SK-N-SH (cell line): ENCODE results near the gene CTF1. TPM values are rescaled to one million over a fixed set of nuclear protein-coding genes. Genes with fewer than 3 reads are reported as not detected.

Experiments used
- CTCF ChIA-PET: fragments of 300-600, 350-600 bp; formaldehyde crosslinking; extraction: SDS; loops from one replicate; lab custom pipeline; 2021; lab: Yijun Ruan, JAX
- POLR2A ChIA-PET: fragments of 350-600 bp; sonication (Branson Sonifier 250); formaldehyde crosslinking; extraction: SDS; loops from one replicate; lab custom pipeline; 2020; ENCODE audit warnings: antibody characterized with exemption, inconsistent platforms; lab: Yijun Ruan, JAX
- DNase-seq: peaks from one replicate; pipeline ENCODE4 v3.0.0; 2012
- H2AFZ ChIP-seq: fragments of 200-600 bp; sonication (generic); 2 replicates; pipeline ENCODE4 v1.8.1; 2016; ENCODE audit warnings: antibody characterized with exemption, mild to moderate bottlenecking, low read depth
- H3F3A ChIP-seq: fragments of 200-600 bp; sonication (generic); replicated peaks from 2 replicates; pipeline ENCODE3; 2016; ENCODE audit warnings: antibody characterized with exemption, mild to moderate bottlenecking; ENCODE audit not compliant: insufficient read depth
- H3K27ac ChIP-seq, 2 experiments: fragments of 200-500 bp in 1 of 2; fragments of 200-600 bp in 1 of 2; sonication (Bioruptor generic) in 1 of 2; sonication (generic), shearing (Covaris generic) in 1 of 2; 2 replicates each; pipeline versions ENCODE4 v1.5.1 to v1.6.1; 2014 to 2016; ENCODE audit warnings: low read depth in 2 of 2, inconsistent platforms in 1 of 2, low read length in 1 of 2, mild to moderate bottlenecking in 1 of 2, mixed read lengths in 1 of 2
- H3K27me3 ChIP-seq: fragments of 200-600 bp; sonication (generic), shearing (Covaris generic); 2 replicates; pipeline ENCODE4 v1.6.1; 2016; ENCODE audit warnings: mixed run types; ENCODE audit not compliant: insufficient read depth
- H3K36me3 ChIP-seq, 2 experiments: fragments of 200-500 bp in 1 of 2; fragments of 200-600 bp in 1 of 2; sonication (Bioruptor generic) in 1 of 2; sonication (generic) in 1 of 2; replicated peaks in 1 of 2; 2 replicates each; pipeline versions ENCODE3 to v1.5.1; 2014 to 2016; ENCODE audit warnings: low read length in 1 of 2, mild to moderate bottlenecking in 1 of 2; ENCODE audit not compliant: insufficient read depth in 2 of 2, control insufficient read depth in 1 of 2
- H3K4me1 ChIP-seq, 2 experiments: fragments of 200-500 bp in 1 of 2; fragments of 200-600 bp in 1 of 2; sonication (Bioruptor generic) in 1 of 2; sonication (generic), shearing (Covaris generic) in 1 of 2; 2 replicates each; pipeline versions ENCODE4 v1.5.1 to v1.6.1; 2014 to 2016; ENCODE audit warnings: low read depth in 1 of 2, low read length in 1 of 2, mixed run types in 1 of 2; ENCODE audit not compliant: insufficient read depth in 2 of 2, control insufficient read depth in 1 of 2
- H3K4me2 ChIP-seq: fragments of 200-600 bp; sonication (generic), shearing (Covaris generic); 2 replicates; pipeline ENCODE4 v1.6.1; 2017; ENCODE audit warnings: mixed run types
- H3K4me3 ChIP-seq, 2 experiments: fragments of 200-500 bp in 1 of 2; fragments of 200-600 bp in 1 of 2; sonication (Bioruptor generic) in 1 of 2; sonication (generic), shearing (Covaris generic) in 1 of 2; 2 replicates each; pipeline versions ENCODE4 v1.5.1 to v1.8.1; 2014 to 2016; ENCODE audit warnings: low read depth in 2 of 2, inconsistent platforms in 1 of 2, low read length in 1 of 2, mild to moderate bottlenecking in 1 of 2, mixed read lengths in 1 of 2, moderate library complexity in 1 of 2
- H3K79me2 ChIP-seq: fragments of 200-600 bp; sonication (generic); 2 replicates; pipeline ENCODE4 v1.8.1; 2017; ENCODE audit warnings: mild to moderate bottlenecking; ENCODE audit not compliant: insufficient read depth
- H3K9ac ChIP-seq: fragments of 200-600 bp; sonication (generic); 2 replicates; pipeline ENCODE4 v1.6.1; 2017; ENCODE audit warnings: mixed run types
- H3K9me2 ChIP-seq: fragments of 200-600 bp; sonication (generic); 2 replicates; pipeline ENCODE4 v1.6.1; 2017; ENCODE audit warnings: mixed run types
- H3K9me3 ChIP-seq: fragments of 200-600 bp; sonication (generic); 2 replicates; pipeline ENCODE4 v1.6.1; 2017; ENCODE audit warnings: mixed run types, mild to moderate bottlenecking, moderate library complexity
- H4K20me1 ChIP-seq: fragments of 200-600 bp; sonication (generic); 2 replicates; pipeline ENCODE4 v1.6.1; 2017; ENCODE audit warnings: mild to moderate bottlenecking, mixed run types; ENCODE audit not compliant: insufficient read depth
- CHD2 ChIP-seq: fragments of 150-350 bp; IDR thresholded peaks from 2 replicates; pipeline ENCODE4 v1.6.1; 2018; ENCODE audit warnings: low read length; ENCODE audit not compliant: partially characterized antibody
- CTCF ChIP-seq: fragments of 200-600 bp; sonication (generic); IDR thresholded peaks from 2 replicates; pipeline ENCODE4 v1.6.1; 2017; ENCODE audit warnings: antibody characterized with exemption, mild to moderate bottlenecking, moderate library complexity
- EP300 ChIP-seq, 2 experiments: IDR thresholded peaks; 2 replicates each; pipeline versions ENCODE4 v1.4.0 to v1.6.1; 2012; ENCODE audit warnings: borderline replicate concordance in 1 of 2, low read depth in 1 of 2, low read length in 1 of 2
- FOSL2 ChIP-seq: IDR thresholded peaks from 2 replicates; pipeline ENCODE4 v1.4.0; 2012; ENCODE audit warnings: low read depth, mild to moderate bottlenecking, moderate library complexity, borderline replicate concordance
- FOXJ3 ChIP-seq: sonication (generic); formaldehyde crosslinking; IDR thresholded peaks from 2 replicates; pipeline ENCODE4 v1.5.1; 2020; ENCODE audit warnings: mild to moderate bottlenecking, missing genetic modification reagents
- FOXM1 ChIP-seq: IDR thresholded peaks from 2 replicates; pipeline ENCODE4 v1.4.0; 2012; ENCODE audit warnings: low read depth, mild to moderate bottlenecking
- GATA2 ChIP-seq: sonication (generic); formaldehyde crosslinking; IDR thresholded peaks from 2 replicates; pipeline ENCODE4 v1.5.0; 2020; ENCODE audit warnings: mild to moderate bottlenecking, missing genetic modification reagents
- JUND ChIP-seq: IDR thresholded peaks from 2 replicates; pipeline ENCODE4 v1.4.0; 2012
- POLR2AphosphoS5 ChIP-seq: IDR thresholded peaks from 2 replicates; pipeline ENCODE4 v1.6.1; 2012; ENCODE audit warnings: low read depth, low read length
- RCOR1 ChIP-seq: fragments of 150-350 bp; IDR thresholded peaks from 2 replicates; pipeline ENCODE4 v1.6.1; 2017; ENCODE audit warnings: antibody characterized with exemption, low read length
- REST ChIP-seq: IDR thresholded peaks from 2 replicates; pipeline ENCODE4 v1.6.1; 2012; ENCODE audit warnings: mild to moderate bottlenecking, low read depth, low read length, moderate library complexity
- RXRA ChIP-seq: IDR thresholded peaks from 2 replicates; pipeline ENCODE4 v1.4.0; 2012; ENCODE audit warnings: low read depth, mild to moderate bottlenecking, borderline replicate concordance
- SIN3A ChIP-seq: IDR thresholded peaks from 2 replicates; pipeline ENCODE4 v1.6.1; 2012; ENCODE audit warnings: low read depth, mild to moderate bottlenecking, low read length, moderate library complexity, borderline replicate concordance
- SMC3 ChIP-seq: IDR thresholded peaks from 2 replicates; pipeline ENCODE4 v1.6.1; 2012; ENCODE audit warnings: low read depth, low read length, improper control_type of control experiment
- TCF12 ChIP-seq: IDR thresholded peaks from 2 replicates; pipeline ENCODE4 v1.4.0; 2012
- USF1 ChIP-seq: IDR thresholded peaks from 2 replicates; pipeline ENCODE4 v1.4.0; 2012; ENCODE audit warnings: low read depth, borderline replicate concordance
- YY1 ChIP-seq: IDR thresholded peaks from 2 replicates; pipeline ENCODE4 v1.4.0; 2012; ENCODE audit warnings: low read depth, mild to moderate bottlenecking
- WGBS: methylation state at CpG from one replicate; pipeline ENCODE4 v1.1.6; 2017; ENCODE audit warnings: low lambda C conversion rate; 5-methylcytosine and 5-hydroxymethylcytosine counted together
- polyA plus RNA-seq, 3 experiments: library from polyadenylated mRNA; depleted of rRNA; stranded (reverse); fragments of >200 nt; gene quantifications; 2 replicates each; pipeline ENCODE4 v1.2.3, GENCODE V29; 2012

Gene CTF1
- polyA plus RNA-seq, 1 of the 3 experiments (the other 2 are of a cell fraction), result 45.7 TPM

- Histone ChIP-seq H3K27me3 (no peaks in the 10 kb centered on the region), H3K9me2 (no peaks in the 10 kb centered on the region), H3K9me3 (no peaks in the 10 kb centered on the region), H3K4me3 (peak overlapping the region; percentile 63 to 70), H3K79me2 (peaks cover 33% of the 10 kb centered on the region), H2AFZ (peak overlapping the region; percentile 64; the same call in 1 of the 2 replicates), H3F3A (peaks cover 26% of the 10 kb centered on the region), H3K4me1 (peaks cover 12 to 29% of the 10 kb centered on the region in 2 experiments; a peak in 3 of 4 replicates), H4K20me1 (no peaks in the 10 kb centered on the region), H3K27ac (peak overlapping the region; percentile 96 to 99), H3K4me2 (peak overlapping the region; percentile 91), H3K36me3 (peaks cover 3 to 13% of the 10 kb centered on the region in 2 experiments), H3K9ac (peak overlapping the region; percentile 91)
- WGBS, result 83% methylated on average over 32 of the region's 32 CpGs
- no peak for DNase-seq
- TF ChIP-seq FOXM1 (no peak), SIN3A (no peak), FOSL2 (no peak), SMC3 (no peak), POLR2AphosphoS5 (no peak), CTCF (no peak), GATA2 (CRISPR knock-in tag) (no peak), EP300 (IDR thresholded peaks at IDR 0.05; ENCODE audit: borderline replicate concordance in 1 of 2, low read depth in 1 of 2, low read length in 1 of 2) (no peak), RCOR1 (no peak), TCF12 (no peak), RXRA (no peak), FOXJ3 (CRISPR knock-in tag) (no peak), CHD2 (no peak), REST (no peak), YY1 (no peak), USF1 (no peak), JUND (no peak)
- CTCF ChIA-PET, result interaction anchor here (1.2 to 2.4 kb wide), 4 partner anchors 21 to 197 kb away, joined by 3 to 10 read pairs (median 5); partner anchors contain the start of gene SRCAP
- POLR2A ChIA-PET, result interaction anchor here (0.6 to 1.0 kb wide), 2 partner anchors 23 to 142 kb away, joined by 3 read pairs; no protein-coding TSS in a partner anchor
Observed at GRCh38 chr16:30895627-30896260, 670 bp upstream of the CTF1 start.
